GM18508 (cell line): Measurements from ENCODE around the gene HOXD9.

Source experiments
- ATAC-seq: cut with Tn5 transposase; IDR thresholded peaks from one replicate; pipeline ENCODE4 v1.9.1; 2021; ENCODE audit warnings: moderate number of reproducible peaks; ENCODE audit not compliant: insufficient read depth, unreplicated experiment

The HOXD9 gene

DNA sequence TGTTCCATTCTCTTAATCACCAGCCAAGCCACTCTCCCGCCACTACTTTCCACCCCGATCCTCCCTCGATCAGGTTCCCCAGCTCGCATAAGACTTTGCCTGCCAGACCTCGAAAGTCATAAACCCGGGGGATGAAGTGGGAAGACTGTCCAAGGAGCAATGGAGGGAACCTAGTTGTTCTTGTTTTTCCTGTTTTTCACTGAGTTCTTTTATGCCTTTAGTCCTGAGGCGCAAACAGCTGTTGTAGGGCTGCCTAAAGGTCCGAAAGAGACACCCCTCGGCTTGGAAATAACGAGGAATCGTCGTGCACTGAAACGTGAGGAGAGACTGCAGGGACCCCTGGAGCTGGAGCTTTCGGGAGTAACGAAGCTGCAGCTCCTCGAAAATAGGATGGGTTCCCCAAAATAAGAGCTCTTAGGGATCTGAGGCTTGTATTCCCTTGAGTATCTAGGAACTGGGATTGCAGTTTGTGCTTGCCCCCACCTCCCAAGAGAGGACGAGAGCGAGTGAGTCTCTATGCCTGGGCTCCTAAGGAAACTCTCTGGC lies 24.6 kb upstream of the HOXD9 start:
- ATAC-seq, result no peak

DNA sequence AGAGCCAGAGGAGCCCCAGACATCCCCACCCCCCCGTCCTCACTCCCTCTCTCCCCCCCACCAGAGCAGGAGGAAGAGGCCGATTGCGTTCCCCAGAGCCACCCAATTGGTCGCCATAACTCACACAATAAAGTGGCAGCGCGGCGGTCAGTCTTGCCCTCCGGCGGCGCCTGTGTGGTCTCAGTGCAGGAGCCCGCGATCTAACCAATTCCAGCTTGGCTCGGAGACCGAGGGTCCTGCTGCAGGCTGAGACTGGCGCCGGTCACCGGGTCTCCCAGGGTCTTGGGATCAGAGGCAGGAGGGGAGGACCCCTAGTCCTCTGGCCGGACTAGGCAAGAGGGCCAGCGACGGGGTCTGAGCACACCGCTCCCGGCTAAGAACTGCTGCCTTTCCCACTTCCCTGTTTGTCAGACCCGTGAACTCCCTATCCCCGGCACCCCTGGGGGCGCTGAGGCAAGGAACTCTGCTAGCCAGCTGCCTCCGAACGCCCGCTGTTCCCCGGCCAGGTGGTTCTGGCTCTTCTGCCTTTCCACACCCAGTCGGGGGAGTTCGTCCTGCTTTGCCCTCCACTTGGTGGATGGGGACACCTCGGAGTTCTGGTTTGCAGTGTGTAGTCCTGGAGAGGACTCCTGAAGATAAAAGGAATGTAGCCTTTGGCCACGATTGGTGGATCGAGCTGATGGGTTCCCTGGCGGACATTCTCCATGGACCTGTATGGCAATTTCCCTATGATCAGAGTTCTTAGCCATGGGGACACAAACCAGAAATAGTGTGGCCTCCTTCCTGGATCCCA lies 24.0 kb upstream of the HOXD9 start:
- no peak for ATAC-seq

DNA sequence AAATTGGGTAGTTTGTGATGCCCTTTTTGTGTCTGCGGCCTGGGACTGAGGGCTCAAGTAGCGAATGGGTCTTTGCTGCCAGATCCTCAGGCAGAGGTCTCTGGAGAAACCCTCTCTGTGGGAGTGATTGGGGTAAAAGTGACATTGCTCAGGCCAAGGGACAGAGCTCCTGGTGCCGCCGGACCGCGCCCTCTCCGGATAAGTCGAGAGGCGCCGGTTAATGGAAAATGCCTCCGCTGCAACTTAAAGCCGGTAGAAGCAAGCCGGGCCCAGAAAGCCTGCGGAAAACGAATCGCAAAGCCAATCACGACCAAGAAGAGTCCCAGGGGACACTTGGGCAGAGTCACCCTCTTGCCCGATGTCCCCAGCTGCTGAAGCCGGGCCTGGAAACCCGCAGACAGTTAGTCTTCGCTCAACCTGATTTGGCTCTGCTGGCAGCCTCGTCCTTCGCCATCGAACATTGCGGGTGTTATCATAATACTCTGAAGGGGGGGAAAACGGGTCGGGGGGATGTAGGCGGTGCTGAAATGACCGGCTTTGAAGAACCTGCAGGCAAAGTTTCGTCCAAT lies 23.3 kb upstream of the HOXD9 start:
- no peak for ATAC-seq

DNA sequence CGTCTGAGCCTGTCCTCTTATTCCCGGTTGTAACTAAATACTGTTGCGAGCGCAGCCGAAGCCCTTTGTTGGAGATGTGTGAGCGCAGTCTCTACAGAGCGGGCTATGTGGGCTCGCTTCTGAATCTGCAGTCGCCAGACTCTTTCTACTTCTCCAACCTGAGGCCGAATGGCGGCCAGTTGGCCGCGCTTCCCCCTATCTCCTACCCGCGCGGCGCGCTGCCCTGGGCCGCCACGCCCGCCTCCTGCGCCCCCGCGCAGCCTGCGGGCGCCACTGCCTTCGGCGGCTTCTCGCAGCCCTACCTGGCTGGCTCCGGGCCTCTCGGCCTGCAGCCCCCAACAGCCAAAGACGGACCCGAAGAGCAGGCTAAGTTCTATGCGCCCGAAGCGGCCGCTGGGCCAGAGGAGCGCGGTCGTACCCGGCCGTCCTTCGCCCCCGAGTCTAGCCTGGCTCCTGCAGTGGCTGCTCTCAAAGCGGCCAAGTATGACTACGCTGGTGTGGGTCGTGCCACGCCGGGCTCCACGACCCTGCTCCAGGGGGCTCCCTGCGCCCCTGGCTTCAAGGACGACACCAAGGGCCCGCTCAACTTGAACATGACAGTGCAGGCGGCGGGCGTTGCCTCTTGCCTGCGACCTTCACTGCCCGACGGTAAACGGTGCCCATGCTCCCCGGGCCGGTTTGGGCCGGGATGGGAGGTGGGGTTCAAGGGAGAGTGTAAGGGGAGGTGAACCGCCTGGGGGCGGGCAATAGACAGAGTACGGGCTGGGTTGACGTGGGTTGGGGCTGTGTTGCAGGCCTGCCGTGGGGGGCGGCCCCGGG lies 22.6 kb upstream of the HOXD9 start, which contains the start of gene HOXD12:
HOXD12 (plus strand) TSS at position 68 of the 819 bp plus-strand sequence; CDS start at position 75, 7 bp downstream.
- no peak for ATAC-seq

DNA sequence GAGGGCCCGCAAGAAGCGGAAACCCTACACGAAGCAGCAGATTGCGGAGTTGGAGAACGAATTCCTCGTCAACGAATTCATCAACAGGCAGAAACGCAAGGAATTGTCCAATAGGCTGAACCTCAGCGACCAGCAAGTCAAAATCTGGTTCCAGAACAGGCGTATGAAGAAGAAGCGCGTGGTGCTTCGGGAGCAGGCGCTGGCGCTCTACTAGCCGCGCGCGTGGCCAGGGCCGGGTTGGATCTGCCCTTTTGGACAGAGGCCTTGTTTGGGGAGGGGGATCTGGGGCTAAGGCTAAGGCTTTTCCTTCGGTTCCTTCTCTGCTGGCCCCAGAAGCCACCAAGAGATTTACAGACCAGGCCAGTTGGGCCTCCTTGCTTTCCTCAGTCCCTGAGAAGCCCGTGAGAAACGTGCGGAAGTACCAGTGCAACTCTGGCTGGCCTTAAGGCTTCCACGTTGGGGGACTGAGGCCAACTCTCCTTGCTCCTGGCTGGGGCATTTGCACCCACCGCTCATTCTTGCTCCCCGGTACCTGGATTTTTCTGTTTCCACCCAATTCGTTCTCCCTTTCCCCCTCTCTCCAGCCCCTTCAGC lies 21.9 kb upstream of the HOXD9 start:
- no peak for ATAC-seq

DNA sequence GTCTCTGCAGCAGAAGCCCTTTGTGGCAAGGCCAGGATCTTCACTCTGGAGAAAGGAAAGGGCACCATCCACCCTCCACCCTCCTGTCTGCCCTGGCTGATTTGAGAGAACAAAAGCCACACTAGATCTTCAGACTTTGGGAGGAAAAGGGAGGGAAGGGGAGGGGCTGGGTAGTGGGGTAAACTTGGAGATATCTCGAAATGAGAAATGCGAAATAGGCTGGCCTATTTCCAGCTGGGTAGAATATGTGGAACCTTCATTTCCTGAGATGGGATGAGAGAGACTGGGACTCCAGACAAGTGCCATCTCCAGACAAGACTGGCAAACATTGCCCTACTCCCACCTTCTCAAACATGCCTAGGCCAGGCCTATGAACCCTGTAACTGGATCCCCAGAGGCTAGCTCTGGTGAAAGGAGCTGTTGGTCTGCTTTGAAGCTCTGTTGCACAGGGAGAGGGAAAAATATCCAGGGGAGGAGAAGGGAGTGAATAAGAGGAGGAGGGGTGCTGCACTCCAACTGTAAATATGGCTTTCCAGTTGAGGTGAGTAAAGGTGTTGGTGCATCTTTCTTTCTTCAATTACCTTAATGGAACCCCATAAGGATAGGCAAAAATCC lies 21.2 kb upstream of the HOXD9 start:
- ATAC-seq, result no peak

DNA sequence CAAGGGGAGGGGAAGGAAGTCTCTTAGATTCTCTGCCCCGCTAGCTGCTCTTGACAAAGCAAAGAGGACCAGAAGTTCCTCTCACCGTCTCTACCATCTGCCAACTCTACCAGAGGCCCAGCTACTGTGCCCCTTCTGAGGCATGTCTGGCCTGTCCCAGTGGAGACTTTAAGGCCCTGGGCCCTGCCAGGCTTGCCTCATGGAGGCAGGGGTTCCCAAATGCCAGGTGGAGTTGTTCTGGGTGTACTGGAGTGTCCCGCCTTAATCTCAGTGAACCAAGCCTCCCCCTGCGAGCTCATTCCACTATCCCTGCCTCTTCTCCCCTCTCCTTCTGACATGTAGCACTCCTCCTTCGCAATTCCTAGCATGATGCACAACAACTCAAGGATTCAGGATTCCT lies 20.7 kb upstream of the HOXD9 start:
- ATAC-seq, result no peak

DNA sequence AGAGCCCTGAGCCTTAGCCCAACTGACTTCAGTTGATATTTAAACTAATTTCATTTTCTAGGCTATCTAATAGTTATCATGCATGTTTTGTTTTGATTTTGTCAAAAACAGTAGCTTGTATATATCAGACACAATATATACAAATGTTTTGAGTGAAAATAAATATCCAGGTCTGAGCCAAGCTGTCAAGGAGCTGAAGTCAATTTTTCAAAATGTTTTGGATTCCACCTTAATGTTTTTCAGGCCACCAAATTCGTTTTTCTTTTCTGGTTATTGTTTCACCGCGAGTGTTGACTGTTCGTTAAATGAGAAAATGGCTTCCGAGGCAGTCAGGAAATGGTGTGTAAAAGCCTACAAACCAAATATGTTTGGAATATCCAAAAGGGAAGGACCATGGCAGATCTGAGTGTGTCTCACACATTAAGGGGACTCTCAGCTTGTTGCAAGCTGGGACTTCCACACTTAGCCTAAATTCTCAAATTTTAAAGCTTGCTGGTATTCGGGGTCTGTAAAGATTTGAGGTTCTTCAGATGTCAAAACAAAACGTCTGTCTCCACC lies 20.1 kb upstream of the HOXD9 start:
- no peak for ATAC-seq

DNA sequence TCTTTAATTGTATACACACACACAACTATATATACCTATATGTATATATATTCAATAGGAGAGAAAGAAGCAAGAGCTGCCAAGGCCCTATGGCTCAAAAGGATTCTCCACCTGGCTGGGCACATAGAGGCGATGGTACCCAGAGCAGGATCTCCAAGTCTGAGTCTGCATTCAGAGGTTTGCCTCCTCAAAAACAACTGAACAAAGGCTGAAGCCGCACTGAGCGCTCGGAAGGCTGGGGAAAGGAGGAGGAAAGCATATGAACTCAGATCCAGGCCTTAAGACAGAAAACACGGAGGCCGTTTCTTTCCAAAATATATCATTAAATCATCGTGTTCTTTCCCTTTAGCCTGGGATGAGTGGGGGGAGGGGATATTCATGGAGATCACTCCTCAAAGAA lies 19.3 kb upstream of the HOXD9 start:
- ATAC-seq, result no peak

DNA sequence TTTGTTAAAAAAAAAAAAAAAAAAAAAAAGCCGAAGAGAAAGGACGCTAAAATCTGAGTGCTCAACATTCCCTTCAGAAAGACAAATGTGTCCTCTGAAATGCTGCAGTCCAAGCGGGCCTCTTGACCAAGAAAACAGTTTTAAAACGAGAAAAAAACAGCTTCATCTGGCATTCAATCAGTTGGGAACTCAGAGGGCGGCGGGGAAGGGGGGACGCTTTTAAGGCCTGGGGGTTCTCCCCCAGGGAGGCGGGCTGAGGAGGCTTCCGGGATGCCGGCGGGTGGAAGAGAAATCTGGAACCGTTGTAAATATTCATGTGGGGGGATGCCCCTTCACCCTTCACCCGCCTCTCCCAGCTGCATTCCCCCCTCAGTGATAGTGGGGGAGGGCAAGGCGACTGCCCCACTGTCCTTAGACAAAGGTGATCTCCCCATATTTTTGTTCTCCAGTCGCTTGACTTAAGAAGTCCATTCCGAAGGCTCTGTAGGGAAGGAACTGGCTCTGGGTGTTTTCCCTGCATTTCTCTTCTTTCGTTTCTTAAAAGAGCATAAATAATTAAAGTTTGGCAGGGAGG lies 18.7 kb upstream of the HOXD9 start:
- ATAC-seq, result no peak

DNA sequence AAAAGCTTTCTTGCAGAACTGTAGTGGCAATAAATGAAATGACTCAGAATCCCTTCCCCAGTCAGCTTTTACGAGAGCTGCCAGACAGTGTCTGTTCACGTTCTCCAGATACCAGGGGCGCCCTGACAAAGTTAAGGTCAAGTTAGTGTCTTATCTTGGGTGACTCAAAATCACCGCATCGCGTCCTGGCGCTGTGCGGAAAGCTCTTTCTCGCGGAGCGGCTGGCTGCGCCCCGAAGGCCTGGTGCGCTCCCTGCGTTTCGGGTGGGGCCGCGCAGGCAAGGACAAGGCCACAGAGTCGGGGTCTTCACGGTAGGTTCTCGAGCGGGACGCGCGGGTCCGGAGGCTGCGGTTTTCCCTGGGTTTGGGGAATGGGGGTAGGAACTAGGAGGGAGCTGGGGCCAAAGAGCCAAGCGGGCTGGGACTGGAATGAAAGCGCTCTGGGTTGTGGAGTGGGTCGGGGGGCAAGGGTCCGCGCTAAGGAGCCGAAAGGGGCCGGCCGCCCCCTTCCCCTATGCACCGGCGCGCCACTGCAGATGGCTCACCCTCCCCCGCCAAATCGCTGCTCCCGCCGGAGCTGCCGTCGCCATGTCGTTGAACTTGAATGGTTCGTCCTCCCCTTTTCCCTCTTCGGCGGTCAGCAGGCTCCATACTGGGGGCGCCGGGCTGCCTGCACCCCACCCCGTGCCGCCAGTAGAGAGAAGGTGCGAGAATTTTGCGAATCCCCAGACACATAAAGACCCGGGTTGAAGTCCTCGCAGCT lies 18.0 kb upstream of the HOXD9 start:
- ATAC-seq, result no peak

DNA sequence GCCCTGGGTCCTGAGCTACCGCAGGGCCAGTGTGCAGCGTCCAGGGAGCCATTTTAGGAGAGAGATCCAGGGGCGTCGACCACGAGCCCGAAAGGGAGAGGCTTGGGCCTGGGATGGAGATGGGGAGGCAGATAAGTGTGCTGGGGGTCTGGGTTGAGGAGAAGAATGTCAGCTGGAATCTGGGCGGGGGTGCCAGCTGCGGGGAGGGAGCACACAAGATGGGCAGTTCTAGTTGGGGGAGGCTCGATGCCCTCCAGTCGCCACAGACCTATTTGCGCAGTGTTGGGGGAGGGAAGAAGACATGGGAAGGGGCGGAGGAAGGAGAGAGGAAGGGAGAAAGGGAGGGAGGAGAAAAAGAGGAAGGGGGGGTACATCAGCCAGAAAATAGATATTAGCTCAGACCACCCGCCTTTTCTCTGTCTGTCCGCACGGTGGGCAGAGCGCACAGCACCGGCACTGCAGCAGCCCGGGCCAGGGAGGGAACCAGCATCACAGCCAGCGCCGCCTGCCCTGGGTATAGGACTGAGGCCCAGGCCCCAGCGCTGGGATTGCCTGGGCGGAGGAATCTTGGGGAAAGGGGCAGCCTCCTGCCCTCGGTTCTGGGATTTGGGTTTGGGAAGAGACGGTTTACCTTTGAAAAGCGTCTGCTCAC lies 17.3 kb upstream of the HOXD9 start:
- no peak for ATAC-seq

DNA sequence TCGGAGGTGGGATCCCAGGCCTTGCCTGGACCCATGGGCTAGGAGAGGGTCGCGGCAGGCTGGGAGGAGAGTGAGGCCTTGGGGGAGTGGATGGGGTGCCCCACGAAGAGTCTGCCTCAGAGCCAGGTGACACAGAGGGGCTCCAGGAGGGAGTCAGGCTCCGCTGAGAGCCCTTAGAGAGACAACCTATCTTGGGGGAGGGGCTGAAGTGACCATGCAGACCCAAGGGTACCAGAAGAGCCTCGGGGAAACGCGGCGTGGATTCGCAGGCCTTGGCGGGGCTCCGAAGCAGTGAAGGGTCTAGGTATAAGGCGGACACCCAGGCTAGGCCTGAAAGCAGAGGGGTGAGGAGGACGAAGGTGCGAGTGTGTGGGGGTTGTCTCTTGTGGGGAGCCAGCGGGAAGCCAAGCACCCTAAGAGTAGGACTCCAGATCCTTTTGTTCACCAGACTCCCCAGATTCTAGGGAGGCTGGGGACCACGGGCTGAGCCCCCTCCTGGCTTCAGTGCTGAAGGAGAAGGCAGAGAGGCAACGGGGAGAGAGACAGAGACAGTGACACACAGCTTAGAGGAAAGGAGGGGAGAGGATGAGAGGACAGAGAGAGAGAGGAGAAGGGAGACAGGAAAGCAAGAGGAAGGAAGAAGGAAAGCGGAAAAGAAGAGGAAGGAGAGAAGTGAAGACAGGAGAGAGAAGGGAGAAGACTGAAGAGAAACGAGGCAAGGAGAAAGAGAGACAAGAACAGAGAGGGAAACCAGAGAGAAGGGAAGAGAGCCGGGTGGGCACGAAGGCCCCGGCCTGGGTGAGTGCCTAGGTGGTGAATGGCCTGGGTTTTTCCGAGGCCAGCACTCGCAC lies 16.6 kb upstream of the HOXD9 start:
- ATAC-seq, result no peak

DNA sequence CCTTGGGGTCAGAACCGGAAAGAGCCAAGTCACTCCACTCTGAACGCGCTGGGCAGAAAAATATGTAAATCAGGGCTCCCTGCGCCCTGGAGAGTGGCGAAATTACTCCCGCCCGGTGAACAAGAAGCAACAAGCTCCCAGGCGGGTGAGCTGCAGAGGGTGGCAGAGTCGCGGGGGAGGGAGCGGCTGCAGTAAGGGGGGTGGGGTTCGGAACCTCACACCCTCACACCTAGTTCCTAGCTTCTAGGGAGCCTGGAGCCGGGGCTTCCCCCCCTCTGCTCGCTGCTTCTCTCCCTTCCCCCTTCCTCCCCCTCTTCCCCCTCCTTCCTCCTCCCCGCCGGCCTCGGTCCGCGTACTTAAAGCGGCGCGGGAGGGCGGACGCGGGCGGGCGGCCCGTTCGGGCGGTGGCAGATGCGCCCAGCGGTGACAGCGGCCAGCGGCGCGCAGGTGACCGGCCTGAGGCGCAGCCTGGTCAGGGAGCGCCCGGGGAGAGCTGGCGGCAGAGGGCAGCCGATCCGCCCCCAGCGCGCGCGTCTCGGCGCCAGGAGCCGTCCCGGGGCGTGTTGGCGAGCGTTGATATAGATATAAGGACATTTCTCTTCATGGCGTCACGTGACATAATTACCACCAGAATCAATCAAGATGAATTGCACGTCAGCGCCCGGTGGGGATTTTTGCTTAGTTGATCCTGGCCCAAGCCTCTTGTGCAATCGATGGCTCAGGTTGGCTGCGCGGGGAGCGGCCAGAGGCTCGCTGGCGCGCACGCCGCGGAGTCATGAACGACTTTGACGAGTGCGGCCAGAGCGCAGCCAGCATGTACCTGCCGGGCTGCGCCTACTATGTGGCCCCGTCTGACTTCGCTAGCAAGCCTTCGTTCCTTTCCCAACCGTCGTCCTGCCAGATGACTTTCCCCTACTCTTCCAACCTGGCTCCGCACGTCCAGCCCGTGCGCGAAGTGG lies 15.7 kb upstream of the HOXD9 start, which contains the start of gene HOXD11:
HOXD11 (plus strand) TSS at position 700 of the 959 bp plus-strand sequence; CDS start at position 776, 76 bp downstream.
- ATAC-seq, result no peak

DNA sequence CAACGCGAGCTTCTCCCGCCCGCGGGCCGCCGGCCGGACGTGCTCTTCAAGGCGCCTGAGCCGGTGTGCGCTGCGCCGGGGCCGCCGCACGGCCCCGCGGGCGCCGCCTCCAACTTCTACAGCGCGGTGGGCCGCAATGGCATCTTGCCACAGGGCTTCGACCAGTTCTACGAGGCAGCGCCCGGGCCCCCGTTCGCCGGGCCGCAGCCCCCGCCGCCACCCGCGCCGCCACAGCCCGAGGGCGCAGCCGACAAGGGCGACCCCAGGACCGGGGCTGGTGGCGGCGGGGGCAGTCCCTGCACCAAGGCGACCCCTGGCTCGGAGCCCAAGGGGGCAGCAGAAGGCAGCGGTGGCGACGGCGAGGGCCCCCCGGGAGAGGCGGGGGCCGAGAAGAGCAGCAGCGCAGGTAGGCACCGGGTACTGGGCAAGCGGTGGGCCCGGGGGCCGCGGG lies 14.8 kb upstream of the HOXD9 start:
- no peak for ATAC-seq
